A549 (cell line): ENCODE results near the gene ANP32E. TPM values are rescaled to one million over a fixed set of nuclear protein-coding genes. Genes with fewer than 3 reads are reported as not detected.

Experiments used
- ATAC-seq, 2 experiments: fragments of 200-7000 bp in 1 of 2; fragments of >200 bp in 1 of 2; cut with Nextera tagmentation in 1 of 2; cut with Tn5 transposase in 1 of 2; 3 replicates each; pipeline versions ENCODE4 v1.8.0 to v1.9.1; 2018 to 2020; ENCODE audit warnings: mild to moderate bottlenecking in 1 of 2, moderate library complexity in 1 of 2
- CTCF ChIA-PET: fragments of 300-600 bp; sonication (Branson Sonifier 250); formaldehyde crosslinking; extraction: SDS; loops from one replicate; lab custom pipeline; 2021; ENCODE audit warnings: antibody characterized with exemption, inconsistent platforms; lab: Yijun Ruan, JAX
- POLR2A ChIA-PET: fragments of 350-600 bp; formaldehyde crosslinking; extraction: SDS; loops from one replicate; lab custom pipeline; 2021; ENCODE audit warnings: antibody characterized with exemption, inconsistent platforms; lab: Yijun Ruan, JAX
- DNase-seq, 2 experiments: peaks; one replicate each; pipeline versions ENCODE4 v3.0.0 to v3.0.0-alpha.2; 2011 to 2016; ENCODE audit warnings: low read depth in 1 of 2, low spot score in 1 of 2
- FAIRE-seq: peaks from 2 replicates; lab custom pipeline; 2011; peaks lifted over from hg19 to GRCh38; lab: Jason Lieb, UNC
- H3K27ac ChIP-seq, 2 experiments: fragments of >200 bp; sonication (Bioruptor Twin); formaldehyde crosslinking; 3 replicates each; pipeline ENCODE4 v1.5.1; 2016 to 2017
- H3K4me1 ChIP-seq: fragments of >200 bp; sonication (Bioruptor Twin); formaldehyde crosslinking; 3 replicates; pipeline ENCODE4 v1.6.1; 2016
- H3K4me2 ChIP-seq: fragments of >200 bp; sonication (Bioruptor Twin); formaldehyde crosslinking; 3 replicates; pipeline ENCODE4 v1.6.1; 2016
- H3K4me3 ChIP-seq: fragments of >200 bp; sonication (Bioruptor Twin); formaldehyde crosslinking; 3 replicates; pipeline ENCODE4 v1.5.1; 2016
- H3K9me3 ChIP-seq: fragments of >200 bp; sonication (Bioruptor Twin); formaldehyde crosslinking; 3 replicates; pipeline ENCODE4 v1.6.1; 2016
- EHF ChIP-seq: fragments of 250-450 bp; sonication (Bioruptor Pico); IDR thresholded peaks from 2 replicates; pipeline ENCODE4 v1.5.0; 2020; ENCODE audit warnings: mild to moderate bottlenecking
- EHMT2 ChIP-seq: fragments of 200-600 bp; sonication (generic); IDR thresholded peaks from 2 replicates; pipeline ENCODE4 v1.6.1; 2016; ENCODE audit warnings: antibody characterized with exemption, low read depth, mild to moderate bottlenecking, moderate library complexity
- ESRRA ChIP-seq: fragments of 150-350 bp; IDR thresholded peaks from 2 replicates; pipeline ENCODE4 v1.6.1; 2014; ENCODE audit warnings: mild to moderate bottlenecking, low read length, borderline replicate concordance
- FOSB ChIP-seq: fragments of 250-450 bp; sonication (Bioruptor Pico); IDR thresholded peaks from 2 replicates; pipeline ENCODE4 v1.5.0; 2020; ENCODE audit warnings: mild to moderate bottlenecking, moderate library complexity
- HOXA7 ChIP-seq: fragments of 250-450 bp; sonication (Bioruptor Pico); IDR thresholded peaks from 2 replicates; pipeline ENCODE4 v1.5.0; 2020; ENCODE audit warnings: mild to moderate bottlenecking, moderate library complexity
- JUNB ChIP-seq: fragments of >200 bp; sonication (Bioruptor Twin); formaldehyde crosslinking; IDR thresholded peaks from 2 replicates; pipeline ENCODE4 v1.6.1; 2016
- KDM1A ChIP-seq: fragments of 200-600 bp; sonication (generic); IDR thresholded peaks from 2 replicates; pipeline ENCODE4 v1.6.1; 2016; ENCODE audit warnings: low read depth, mild to moderate bottlenecking
- KDM5A ChIP-seq: fragments of 200-600 bp; sonication (generic); IDR thresholded peaks from 2 replicates; pipeline ENCODE4 v1.6.1; 2016; ENCODE audit warnings: antibody characterized with exemption, mild to moderate bottlenecking
- MAX ChIP-seq: IDR thresholded peaks from 2 replicates; pipeline ENCODE4 v1.6.1; 2012
- MAZ ChIP-seq: fragments of 150-350 bp; IDR thresholded peaks from 2 replicates; pipeline ENCODE4 v1.6.1; 2014; ENCODE audit warnings: antibody characterized with exemption, low read depth, low read length, borderline replicate concordance
- PHF8 ChIP-seq: fragments of 200-600 bp; sonication (generic); IDR thresholded peaks from 2 replicates; pipeline ENCODE4 v1.6.1; 2016; ENCODE audit warnings: low read depth, mild to moderate bottlenecking, antibody characterized with exemption, moderate library complexity, borderline replicate concordance
- POLR2A ChIP-seq: IDR thresholded peaks from 2 replicates; pipeline ENCODE4 v1.6.1; 2012; ENCODE audit warnings: mild to moderate bottlenecking, low read length
- POLR2AphosphoS2 ChIP-seq: conservative IDR thresholded peaks from 2 replicates; pipeline ENCODE4 v1.6.1; 2012; ENCODE audit warnings: low read length, improper control_type of control experiment, inconsistent platforms
- SMC3 ChIP-seq: fragments of >200 bp; sonication (Bioruptor Twin); formaldehyde crosslinking; IDR thresholded peaks from 3 replicates; pipeline ENCODE4 v1.6.1; 2018; ENCODE audit warnings: inconsistent platforms
- TFCP2L1 ChIP-seq: fragments of 250-450 bp; sonication (Bioruptor Pico); IDR thresholded peaks from 2 replicates; pipeline ENCODE4 v1.5.0; 2021; ENCODE audit warnings: mild to moderate bottlenecking
- USF2 ChIP-seq: fragments of 450-650 bp; IDR thresholded peaks from 2 replicates; pipeline ENCODE4 v1.6.1; 2014; ENCODE audit warnings: antibody characterized with exemption
- ZNF302 ChIP-seq: fragments of 250-450 bp; sonication (Bioruptor Pico); IDR thresholded peaks from 2 replicates; pipeline ENCODE4 v1.9.0; 2021; ENCODE audit warnings: inconsistent platforms, mild to moderate bottlenecking, moderate library complexity
- WGBS: methylation state at CpG from one replicate; pipeline ENCODE4 v1.1.6; 2017; ENCODE audit errors: missing lambda C conversion rate; 5-methylcytosine and 5-hydroxymethylcytosine counted together
- polyA plus RNA-seq, 4 experiments: library from polyadenylated mRNA; depleted of rRNA in 3 of 4; stranded (reverse); fragments of >200 nt; fragmentation: RNase III in 1 of 4; extraction: RNeasy Plus Mini Kit Qiagen cat#74134 plus additional on column Dnase treatment in 1 of 4; gene quantifications; 2 replicates in 3 of 4; 3 replicates in 1 of 4; pipeline ENCODE4 v1.2.3, GENCODE V29; 2011 to 2017
- TF ChIP-seq, protein P1 (sequence below): fragments of >200 bp; sonication (Bioruptor Twin); formaldehyde crosslinking; IDR thresholded peaks from 3 replicates; pipeline ENCODE4 v1.6.1; 2016
- TF ChIP-seq, protein P2 (sequence below): fragments of >200 bp; sonication (Bioruptor Twin); formaldehyde crosslinking; IDR thresholded peaks from 3 replicates; pipeline ENCODE4 v1.5.1; 2016
- TF ChIP-seq, protein P3 (sequence below): IDR thresholded peaks from 2 replicates; pipeline ENCODE4 v1.6.1; 2012; ENCODE audit warnings: low read depth, borderline replicate concordance

ANP32E gene
- polyA plus RNA-seq, 2 of the 4 experiments (the other 2 are of a cell fraction), result 60.0 to 128 TPM

DNA sequence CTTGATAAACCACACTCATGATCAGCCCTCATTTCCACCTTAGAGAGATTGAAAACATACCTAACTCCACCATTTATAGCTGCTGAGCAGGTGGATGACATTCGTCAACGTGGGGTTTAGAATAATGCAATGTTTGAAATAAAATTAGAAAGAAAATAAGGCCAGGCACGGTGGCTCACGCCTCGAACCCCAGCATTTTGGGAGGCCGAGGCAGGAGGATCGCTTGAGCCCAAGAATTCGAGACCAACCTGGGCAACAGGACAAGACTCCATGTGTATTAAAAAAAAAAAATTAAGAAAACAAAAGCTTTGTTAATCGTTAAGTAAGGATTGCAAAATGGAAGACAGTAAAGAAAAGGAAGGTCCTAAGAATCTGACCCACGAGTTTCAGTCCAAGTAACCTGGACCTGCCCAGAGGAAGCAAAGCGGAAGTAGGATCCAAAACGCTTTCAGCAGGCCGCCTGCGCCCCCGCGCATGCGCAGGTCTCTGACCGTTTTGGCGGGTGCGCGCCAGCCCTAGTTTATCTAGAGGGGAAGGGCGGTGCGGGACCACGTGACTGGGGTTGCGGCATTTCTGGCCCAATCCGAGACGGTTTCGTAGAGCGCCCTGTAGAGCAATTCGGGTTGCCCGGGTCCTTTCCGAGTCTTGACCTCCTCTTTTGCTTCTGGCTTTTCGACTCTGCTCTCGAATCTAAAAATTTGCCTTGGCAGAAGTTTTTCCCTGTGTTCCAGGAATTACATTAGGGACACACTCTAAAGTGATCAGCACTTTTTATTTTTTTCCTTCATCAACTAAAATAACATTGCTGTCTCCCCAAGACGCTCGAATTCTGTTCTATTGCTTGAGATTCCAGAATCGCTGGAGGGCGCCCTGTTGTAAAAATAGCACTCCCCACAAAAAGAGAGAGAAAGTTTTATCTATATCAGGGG lies 22.5 kb downstream of the ANP32E start (continued):
- TF ChIP-seq, protein P1, sequence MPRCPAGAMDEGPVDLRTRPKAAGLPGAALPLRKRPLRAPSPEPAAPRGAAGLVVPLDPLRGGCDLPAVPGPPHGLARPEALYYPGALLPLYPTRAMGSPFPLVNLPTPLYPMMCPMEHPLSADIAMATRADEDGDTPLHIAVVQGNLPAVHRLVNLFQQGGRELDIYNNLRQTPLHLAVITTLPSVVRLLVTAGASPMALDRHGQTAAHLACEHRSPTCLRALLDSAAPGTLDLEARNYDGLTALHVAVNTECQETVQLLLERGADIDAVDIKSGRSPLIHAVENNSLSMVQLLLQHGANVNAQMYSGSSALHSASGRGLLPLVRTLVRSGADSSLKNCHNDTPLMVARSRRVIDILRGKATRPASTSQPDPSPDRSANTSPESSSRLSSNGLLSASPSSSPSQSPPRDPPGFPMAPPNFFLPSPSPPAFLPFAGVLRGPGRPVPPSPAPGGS, result peak; percentile 78; the same call in 1 of the 3 replicates
- TF ChIP-seq ZNF302 (CRISPR knock-in tag), result 0 out of 2 replicates have a peak, but pooled peaks have one; percentile 49
- no peak for TF ChIP-seq EHMT2
- TF ChIP-seq POLR2AphosphoS2, result no peak
- peak; percentile 87 for TF ChIP-seq MAX
- TF ChIP-seq JUNB, result no peak
- TF ChIP-seq, protein P2, sequence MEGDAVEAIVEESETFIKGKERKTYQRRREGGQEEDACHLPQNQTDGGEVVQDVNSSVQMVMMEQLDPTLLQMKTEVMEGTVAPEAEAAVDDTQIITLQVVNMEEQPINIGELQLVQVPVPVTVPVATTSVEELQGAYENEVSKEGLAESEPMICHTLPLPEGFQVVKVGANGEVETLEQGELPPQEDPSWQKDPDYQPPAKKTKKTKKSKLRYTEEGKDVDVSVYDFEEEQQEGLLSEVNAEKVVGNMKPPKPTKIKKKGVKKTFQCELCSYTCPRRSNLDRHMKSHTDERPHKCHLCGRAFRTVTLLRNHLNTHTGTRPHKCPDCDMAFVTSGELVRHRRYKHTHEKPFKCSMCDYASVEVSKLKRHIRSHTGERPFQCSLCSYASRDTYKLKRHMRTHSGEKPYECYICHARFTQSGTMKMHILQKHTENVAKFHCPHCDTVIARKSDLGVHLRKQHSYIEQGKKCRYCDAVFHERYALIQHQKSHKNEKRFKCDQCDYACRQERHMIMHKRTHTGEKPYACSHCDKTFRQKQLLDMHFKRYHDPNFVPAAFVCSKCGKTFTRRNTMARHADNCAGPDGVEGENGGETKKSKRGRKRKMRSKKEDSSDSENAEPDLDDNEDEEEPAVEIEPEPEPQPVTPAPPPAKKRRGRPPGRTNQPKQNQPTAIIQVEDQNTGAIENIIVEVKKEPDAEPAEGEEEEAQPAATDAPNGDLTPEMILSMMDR, result peak; percentile 68
- TF ChIP-seq EHF, result no peak
- TF ChIP-seq HOXA7 (CRISPR knock-in tag), result no peak
- peak; percentile 61; the same call in 1 of the 2 replicates for TF ChIP-seq PHF8
- TF ChIP-seq, protein P3, sequence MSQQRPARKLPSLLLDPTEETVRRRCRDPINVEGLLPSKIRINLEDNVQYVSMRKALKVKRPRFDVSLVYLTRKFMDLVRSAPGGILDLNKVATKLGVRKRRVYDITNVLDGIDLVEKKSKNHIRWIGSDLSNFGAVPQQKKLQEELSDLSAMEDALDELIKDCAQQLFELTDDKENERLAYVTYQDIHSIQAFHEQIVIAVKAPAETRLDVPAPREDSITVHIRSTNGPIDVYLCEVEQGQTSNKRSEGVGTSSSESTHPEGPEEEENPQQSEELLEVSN, result peak; percentile 96
- TF ChIP-seq, all 56 proteins: peak for 14

DNA sequence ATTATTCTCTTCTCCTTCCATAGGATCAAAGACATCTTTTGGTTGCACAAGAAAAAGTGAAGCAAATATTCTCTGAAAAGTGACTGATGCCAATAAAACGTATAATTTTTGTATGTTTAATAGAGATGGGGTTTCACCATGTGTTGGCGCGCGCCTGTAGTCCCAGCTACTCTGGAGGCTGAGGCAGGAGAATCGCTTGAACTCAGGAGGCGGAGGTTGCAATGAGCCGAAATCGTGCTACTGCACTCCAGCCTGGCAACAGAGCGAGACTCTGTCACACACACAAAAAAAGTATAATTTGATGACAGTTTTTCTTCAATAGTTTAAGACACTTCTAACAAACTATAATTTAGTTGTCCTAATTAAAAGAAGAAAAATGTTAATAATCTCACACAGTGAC lies 23.8 kb downstream of the ANP32E start:
- no peak for ATAC-seq
- Histone ChIP-seq H3K9me3 (no peaks in the 10 kb centered on the region), H3K27ac (no peak overlapping the region), H3K4me2 (no peak overlapping the region), H3K4me1 (peaks cover 15% of the 10 kb centered on the region; the same call in 2 of the 3 replicates), H3K4me3 (no peak overlapping the region)
- ChIA-PET POLR2A (no interaction called here), CTCF (no interaction called here)
- FAIRE-seq, result no peak
- TF ChIP-seq MAZ (no peak), POLR2A (no peak), USF2 (no peak), POLR2AphosphoS2 (no peak), SMC3 (no peak), KDM5A (no peak), TFCP2L1 (CRISPR knock-in tag) (no peak), KDM1A (no peak), ESRRA (no peak), PHF8 (no peak), FOSB (CRISPR knock-in tag) (no peak), EHF (no peak)
- TF ChIP-seq, protein P3, result no peak
- WGBS, result 89% methylated on average over 9 of the region's 9 CpGs
- no peak for DNase-seq
